Liver (tissue), 3 donors: Measurements from ENCODE around the gene DDX39B.

Source experiments
- CTCF ChIP-seq: fragments of 150-350 bp; IDR thresholded peaks from 2 replicates; pipeline ENCODE4 v1.5.1; 2017; ENCODE audit warnings: improper control_type of control experiment, low read depth, low read length; ENCODE audit not compliant: missing input control
- EGR1 ChIP-seq, 2 donors: IDR thresholded peaks; 2 replicates each; pipeline ENCODE4 v1.6.1; 2016 to 2018; ENCODE audit warnings: antibody characterized with exemption in 2 of 2, low read depth in 2 of 2
- FOXA1 ChIP-seq: IDR thresholded peaks from 2 replicates; pipeline ENCODE4 v1.6.1; 2016; ENCODE audit warnings: antibody characterized with exemption
- GABPA ChIP-seq, 2 donors: IDR thresholded peaks in 1 of 2; conservative IDR thresholded peaks in 1 of 2; 2 replicates each; pipeline ENCODE4 v1.6.1; 2016; ENCODE audit warnings: antibody characterized with exemption in 2 of 2, mild to moderate bottlenecking in 1 of 2, moderate library complexity in 1 of 2
- JUND ChIP-seq, 2 donors: IDR thresholded peaks; 2 replicates each; pipeline ENCODE4 v1.6.1; 2016; ENCODE audit warnings: antibody characterized with exemption in 2 of 2
- MAX ChIP-seq: IDR thresholded peaks from 2 replicates; pipeline ENCODE4 v1.6.1; 2016; ENCODE audit warnings: antibody characterized with exemption
- NR2F2 ChIP-seq: IDR thresholded peaks from 2 replicates; pipeline ENCODE4 v1.6.1; 2016; ENCODE audit warnings: antibody characterized with exemption
- RAD21 ChIP-seq, 2 donors: IDR thresholded peaks; 2 replicates each; pipeline ENCODE4 v1.6.1; 2016; ENCODE audit warnings: antibody characterized with exemption in 2 of 2, mild to moderate bottlenecking in 2 of 2
- SP1 ChIP-seq: IDR thresholded peaks from 2 replicates; pipeline ENCODE4 v1.6.1; 2018; ENCODE audit warnings: antibody characterized with exemption, mild to moderate bottlenecking
- TAF1 ChIP-seq: conservative IDR thresholded peaks from 2 replicates; pipeline ENCODE4 v1.6.1; 2016; ENCODE audit warnings: antibody characterized with exemption, mild to moderate bottlenecking
- donor health status: healthy.
- donor health status: healthy.

- peak; percentile 99 to 100 for TF ChIP-seq RAD21 (IDR thresholded peaks at IDR 0.05)
- peak; percentile 98 for TF ChIP-seq CTCF
- TF ChIP-seq GABPA (IDR thresholded peaks at IDR 0.05 in 1 of 2, conservative IDR thresholded peaks at IDR 0.05 in 1 of 2), result no peak
- TF ChIP-seq FOXA1, result no peak
- TF ChIP-seq NR2F2, result peak; percentile 16
- TF ChIP-seq MAX, result no peak
- TF ChIP-seq JUND (IDR thresholded peaks at IDR 0.05), result no peak
- TF ChIP-seq TAF1, result no peak
- TF ChIP-seq SP1, result no peak
- TF ChIP-seq EGR1 (IDR thresholded peaks at IDR 0.05; ENCODE audit: low read depth in 2 of 2), result no peak
These were observed 4.6 kb upstream of the DDX39B start, which contains the start of gene ATP6V1G2 for GRCh38 chr6:31546339-31546957.
